Measurements from ENCODE around the gene IL17RB. TPM values are rescaled to one million over a fixed set of nuclear protein-coding genes. Genes with fewer than 3 reads are reported as not detected.

The IL17RB gene
- total and polyA plus RNA-seq, 9 donors = 0.99 to 5.6 (median 1.1) TPM

- no peak for DNase-seq
- 84 to 95% (median 87%) methylated on average over 4 of the region's 4 CpGs for WGBS, 3 donors
- Histone ChIP-seq H3K4me1 (ENCODE audit: insufficient read depth) (peaks cover 9% of the 10 kb centered on the region), H3K36me3 (no peaks in the 10 kb centered on the region), H3K27me3 (no peaks in the 10 kb centered on the region), H3K4me3 (no peak overlapping the region), H3K9me3 (no peaks in the 10 kb centered on the region), H3K27ac (no peak overlapping the region)
- TF ChIP-seq EP300 (IDR thresholded peaks at IDR 0.05) (no peak), POLR2A (IDR thresholded peaks at IDR 0.05) (no peak), CTCF (IDR thresholded peaks at IDR 0.05) (no peak)
- intact Hi-C loops (cut with DNase I) = no loop called here
Observed at GRCh38 chr3:53883008-53883407, 36.6 kb downstream of the IL17RB start.

GRCh38 chr3:53884623-53885022, 38.3 kb downstream of the IL17RB start:
- Histone ChIP-seq H3K4me3 (no peak overlapping the region), H3K27me3 (no peaks in the 10 kb centered on the region), H3K9me3 (no peaks in the 10 kb centered on the region), H3K36me3 (no peaks in the 10 kb centered on the region), H3K27ac (no peak overlapping the region), H3K4me1 (ENCODE audit: insufficient read depth) (peaks cover 9% of the 10 kb centered on the region)
- TF ChIP-seq POLR2A (IDR thresholded peaks at IDR 0.05) (no peak), EP300 (IDR thresholded peaks at IDR 0.05) (no peak), CTCF (IDR thresholded peaks at IDR 0.05) (no peak)
- DNase-seq = no peak
- intact Hi-C loops (cut with DNase I) = no loop called here
- 86 to 95% (median 88%) methylated on average over 11 of the region's 11 CpGs for WGBS, 3 donors

GRCh38 chr3:53885239-53885638, 38.9 kb downstream of the IL17RB start:
- 92 to 94% (median 93%) methylated on average over 3 of the region's 3 CpGs for WGBS, 3 donors
- no peaks in the 10 kb centered on the region for H3K36me3 ChIP-seq

GRCh38 chr3:53887446-53887845, 41.1 kb downstream of the IL17RB start:
- intact Hi-C loops (cut with DNase I) = no loop called here
- no peak for DNase-seq
- TF ChIP-seq CTCF (IDR thresholded peaks at IDR 0.05) (no peak), POLR2A (IDR thresholded peaks at IDR 0.05) (no peak)
- Histone ChIP-seq H3K27me3 (no peaks in the 10 kb centered on the region), H3K4me3 (no peak overlapping the region), H3K27ac (no peak overlapping the region), H3K4me1 (ENCODE audit: insufficient read depth) (peaks cover 5% of the 10 kb centered on the region), H3K9me3 (no peaks in the 10 kb centered on the region), H3K36me3 (no peaks in the 10 kb centered on the region)

More at GRCh38 chr3:53885239-53885638, 38.9 kb downstream of the IL17RB start:
- no peak for DNase-seq
- H3K9me3 ChIP-seq = no peaks in the 10 kb centered on the region
- H3K27ac ChIP-seq = no peak overlapping the region
- peaks cover 10% of the 10 kb centered on the region for H3K4me1 ChIP-seq (ENCODE audit: insufficient read depth)
- TF ChIP-seq POLR2A (IDR thresholded peaks at IDR 0.05) = no peak
- no peak for TF ChIP-seq CTCF (IDR thresholded peaks at IDR 0.05)
- no peak for TF ChIP-seq EP300 (IDR thresholded peaks at IDR 0.05)
- intact Hi-C loops (cut with DNase I) = no loop called here
- H3K4me3 ChIP-seq = no peak overlapping the region
- no peaks in the 10 kb centered on the region for H3K27me3 ChIP-seq

- no peaks in the 10 kb centered on the region for H3K36me3 ChIP-seq
- H3K4me1 ChIP-seq (ENCODE audit: insufficient read depth) = peaks cover 5% of the 10 kb centered on the region
- WGBS, 3 donors = 71 to 88% (median 79%) methylated on average over 1 of the region's 1 CpG
- no peak overlapping the region for H3K27ac ChIP-seq
- TF ChIP-seq CTCF (IDR thresholded peaks at IDR 0.05) (no peak), EP300 (IDR thresholded peaks at IDR 0.05) (no peak), POLR2A (IDR thresholded peaks at IDR 0.05) (no peak)
- H3K9me3 ChIP-seq = no peaks in the 10 kb centered on the region
- H3K27me3 ChIP-seq = no peaks in the 10 kb centered on the region
- intact Hi-C loops (cut with DNase I) = no loop called here
- DNase-seq = no peak
- H3K4me3 ChIP-seq = no peak overlapping the region
Observed at GRCh38 chr3:53888232-53888631, 41.9 kb downstream of the IL17RB start.

Measured in ovary (tissue), 9 donors.